ENCODE measurements around the gene PTPN14. TPM values are rescaled to one million over a fixed set of nuclear protein-coding genes. Genes with fewer than 3 reads are reported as not detected.

The PTPN14 gene
- total RNA-seq, 1 experiment from 2014 or later = 209 TPM

GRCh38 chr1:214548271-214548670 is 3.1 kb downstream of the PTPN14 start:
- in situ Hi-C loops (cut with HindIII; ENCODE audit: low pct_unique_long_range_greater_than_20kb, low sequenced_read_pairs) (no loop called here), intact Hi-C loops (cut with micrococcal nuclease; ENCODE audit: unreplicated experiment) (loop anchor here (2.0 to 5.0 kb wide), 2 partner anchors 35 to 36 kb away; no protein-coding TSS in a partner anchor)
- no peaks in the 10 kb centered on the region for H3K27me3 ChIP-seq (ENCODE audit: control insufficient read depth, insufficient read depth, low read length)
- no peak for ATAC-seq
- CTCF ChIA-PET = no interaction called here
- POLR2A ChIA-PET = interaction anchor here (0.6 to 1.2 kb wide), 2 partner anchors 31 to 51 kb away, joined by 3 to 8 read pairs; no protein-coding TSS in a partner anchor
- TF ChIP-seq SIN3A (IDR thresholded peaks at IDR 0.05; ENCODE audit: borderline replicate concordance, insufficient read depth, low read depth, low read length) = no peak
- no peak for TF ChIP-seq CTCF (IDR thresholded peaks at IDR 0.05)
- TF ChIP-seq REST (IDR thresholded peaks at IDR 0.05; ENCODE audit: insufficient read depth in 1 of 2, low read depth in 2 of 2, low read length in 1 of 2) = no peak
- TF ChIP-seq POLR2AphosphoS5 (IDR thresholded peaks at IDR 0.05; ENCODE audit: low read depth, low read length) = no peak
- no peak for TF ChIP-seq TCF7L2 (IDR thresholded peaks at IDR 0.05; ENCODE audit: low read depth, low read length)
- H3K9me3 ChIP-seq (ENCODE audit: control insufficient read depth, insufficient read depth, low read depth, low read length) = no peaks in the 10 kb centered on the region
- no peaks in the 10 kb centered on the region; the same call in 1 of the 2 replicates for H3K36me3 ChIP-seq (ENCODE audit: control insufficient read depth, insufficient read depth, low read length)
- no TSS peak for BruUV-seq (replicated peaks)
- peaks cover 61% of the 10 kb centered on the region for H3K4me1 ChIP-seq (ENCODE audit: control insufficient read depth, insufficient read depth, low read length)
- DNase-seq (ENCODE audit: low read depth, low spot score) = no peak
- peak overlapping the region; percentile 91 to 92 for H3K4me3 ChIP-seq (ENCODE audit: low read depth in 2 of 2, low read length in 2 of 2)
- H3K27ac ChIP-seq (ENCODE audit: low read length) = peak overlapping the region; percentile 93

GRCh38 chr1:214547747-214548146 is 3.7 kb downstream of the PTPN14 start:
- ATAC-seq (no peak), DNase-seq (ENCODE audit: low read depth, low spot score) (no peak)
- peak overlapping the region; percentile 91 to 92 for H3K4me3 ChIP-seq (ENCODE audit: low read depth in 2 of 2, low read length in 2 of 2)
- TF ChIP-seq CTCF (IDR thresholded peaks at IDR 0.05) (no peak), TCF7L2 (IDR thresholded peaks at IDR 0.05; ENCODE audit: low read depth, low read length) (no peak), POLR2AphosphoS5 (IDR thresholded peaks at IDR 0.05; ENCODE audit: low read depth, low read length) (no peak), REST (IDR thresholded peaks at IDR 0.05; ENCODE audit: insufficient read depth in 1 of 2, low read depth in 2 of 2, low read length in 1 of 2) (no peak), SIN3A (IDR thresholded peaks at IDR 0.05; ENCODE audit: borderline replicate concordance, insufficient read depth, low read depth, low read length) (no peak)
- peaks cover 60% of the 10 kb centered on the region for H3K4me1 ChIP-seq (ENCODE audit: control insufficient read depth, insufficient read depth, low read length)
- no peaks in the 10 kb centered on the region for H3K27me3 ChIP-seq (ENCODE audit: control insufficient read depth, insufficient read depth, low read length)
- intact Hi-C loops (cut with micrococcal nuclease; ENCODE audit: unreplicated experiment) (loop anchor here (2.0 to 5.0 kb wide), 2 partner anchors 35 kb away; no protein-coding TSS in a partner anchor), in situ Hi-C loops (cut with HindIII; ENCODE audit: low pct_unique_long_range_greater_than_20kb, low sequenced_read_pairs) (no loop called here)
- ChIA-PET POLR2A (interaction anchor here (0.5 to 0.7 kb wide), 3 partner anchors 32 to 53 kb away, joined by 3 to 8 read pairs (median 5); no protein-coding TSS in a partner anchor), CTCF (interaction anchor here (0.6 kb wide), 1 partner anchor 74 kb away, joined by 3 read pairs; no protein-coding TSS in a partner anchor)
- no peaks in the 10 kb centered on the region; the same call in 1 of the 2 replicates for H3K36me3 ChIP-seq (ENCODE audit: control insufficient read depth, insufficient read depth, low read length)
- no TSS peak for BruUV-seq (replicated peaks)
- H3K27ac ChIP-seq (ENCODE audit: low read length) = peak overlapping the region; percentile 93
- H3K9me3 ChIP-seq (ENCODE audit: control insufficient read depth, insufficient read depth, low read depth, low read length) = no peaks in the 10 kb centered on the region

All from Panc1 (cell line).